Stimulated activated CD4-positive, alpha-beta T cell treated with anti-CD3 and anti-CD28 coated beads, Interleukin-12 subunit alpha, Interleukin-12 subunit beta, amount 100 ng/mL, for 24 hours (primary cell): Measurements from ENCODE around the gene PTHLH.

Source experiments
- DNase-seq, 2 experiments: peaks; one replicate each; pipeline ENCODE4 v3.0.0-alpha.2; 2020; ENCODE audit warnings: low read depth in 2 of 2

PTHLH gene

DNA sequence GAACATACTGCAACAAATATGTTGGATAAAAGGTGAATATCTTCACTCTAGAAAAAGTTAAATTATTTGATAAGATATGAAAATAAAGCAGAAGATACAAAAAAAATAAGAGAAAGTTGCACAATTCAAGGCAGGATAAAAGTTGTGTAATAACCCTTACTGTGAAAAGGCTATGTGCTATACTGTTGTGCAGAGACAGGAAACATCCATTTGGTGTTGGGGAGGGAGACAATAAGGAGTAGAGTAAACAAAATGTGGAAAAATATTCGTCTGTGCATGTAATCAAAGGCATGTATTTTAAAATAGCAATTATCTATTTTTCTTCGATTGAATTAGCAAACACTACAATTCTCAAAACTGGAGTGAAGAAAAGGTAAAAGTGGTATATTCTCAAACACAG lies 34.8 kb downstream of the PTHLH start:
- DNase-seq: no peak

DNA sequence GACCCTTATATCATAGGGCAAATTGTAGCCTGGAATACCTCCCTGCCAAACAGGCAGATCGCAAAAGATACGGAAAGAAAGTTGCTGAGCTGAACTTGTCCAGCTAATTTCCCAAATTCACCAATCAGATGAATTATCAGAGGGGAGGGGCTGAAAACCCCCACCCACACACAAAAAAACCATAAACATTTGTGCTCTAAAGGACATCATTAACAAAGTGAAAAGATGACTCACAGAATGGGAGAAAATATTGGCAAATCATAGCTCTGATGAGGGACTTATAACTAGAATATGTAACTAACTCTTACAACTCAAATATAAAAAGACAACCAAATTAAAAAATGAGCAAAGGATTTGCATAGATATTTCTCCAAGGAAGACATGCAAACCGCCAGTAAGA lies 36.3 kb downstream of the PTHLH start:
- no peak for DNase-seq

DNA sequence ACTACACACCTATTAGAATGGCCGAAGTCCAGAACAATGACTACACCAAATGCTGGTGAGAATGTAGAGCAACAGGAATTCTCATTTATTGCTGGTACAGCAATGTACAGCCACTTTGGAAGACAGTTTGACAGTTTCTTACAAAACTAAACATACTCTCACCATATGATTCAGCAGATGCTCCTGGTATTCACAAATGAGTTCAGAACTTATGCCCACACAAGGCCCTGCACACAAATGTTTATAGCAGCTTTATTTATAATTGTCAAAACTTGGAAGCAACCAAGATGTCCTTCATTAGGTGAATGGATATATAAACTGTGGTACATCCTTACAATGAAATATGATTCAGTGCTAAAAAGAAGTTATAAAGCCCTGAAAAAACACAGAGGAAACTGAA lies 38.3 kb downstream of the PTHLH start:
- no peak for DNase-seq

DNA sequence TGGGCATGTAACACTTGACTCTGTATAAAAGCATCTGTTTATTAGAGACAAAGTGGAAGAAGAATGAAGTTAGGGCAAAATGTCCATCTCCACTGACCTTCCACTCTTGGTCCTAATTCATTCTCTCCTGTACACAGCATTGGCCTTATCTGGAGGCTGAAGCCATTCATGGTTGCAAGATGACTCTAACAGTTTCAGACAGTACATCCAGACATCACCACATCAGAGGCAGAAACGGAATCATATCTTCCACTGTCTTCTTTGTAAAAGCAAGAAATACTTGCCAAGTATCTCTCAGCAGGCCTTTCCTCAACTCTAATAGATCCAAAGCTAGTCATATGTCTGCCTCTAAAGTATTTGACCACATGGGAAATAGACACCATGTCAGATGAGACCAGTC lies 41.1 kb downstream of the PTHLH start:
- no peak for DNase-seq

DNA sequence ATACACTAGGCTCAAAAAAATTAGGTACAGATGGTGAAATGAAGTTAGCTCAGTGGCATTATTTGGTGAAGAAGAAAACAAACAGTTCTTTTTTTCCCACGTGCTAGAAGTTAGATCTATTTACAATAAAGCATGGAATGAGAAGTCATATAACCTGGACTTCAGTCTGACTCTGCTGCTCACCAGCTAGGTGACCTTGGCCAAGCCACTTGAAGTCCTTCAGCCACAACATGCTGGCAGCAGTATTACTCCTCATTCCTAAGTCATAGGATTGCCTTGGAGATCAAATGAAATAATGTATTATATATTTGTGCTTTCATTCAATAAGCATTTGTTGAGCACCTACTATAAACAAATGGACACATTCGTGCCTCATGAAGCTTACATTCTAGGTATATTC lies 45.2 kb downstream of the PTHLH start:
- no peak for DNase-seq

DNA sequence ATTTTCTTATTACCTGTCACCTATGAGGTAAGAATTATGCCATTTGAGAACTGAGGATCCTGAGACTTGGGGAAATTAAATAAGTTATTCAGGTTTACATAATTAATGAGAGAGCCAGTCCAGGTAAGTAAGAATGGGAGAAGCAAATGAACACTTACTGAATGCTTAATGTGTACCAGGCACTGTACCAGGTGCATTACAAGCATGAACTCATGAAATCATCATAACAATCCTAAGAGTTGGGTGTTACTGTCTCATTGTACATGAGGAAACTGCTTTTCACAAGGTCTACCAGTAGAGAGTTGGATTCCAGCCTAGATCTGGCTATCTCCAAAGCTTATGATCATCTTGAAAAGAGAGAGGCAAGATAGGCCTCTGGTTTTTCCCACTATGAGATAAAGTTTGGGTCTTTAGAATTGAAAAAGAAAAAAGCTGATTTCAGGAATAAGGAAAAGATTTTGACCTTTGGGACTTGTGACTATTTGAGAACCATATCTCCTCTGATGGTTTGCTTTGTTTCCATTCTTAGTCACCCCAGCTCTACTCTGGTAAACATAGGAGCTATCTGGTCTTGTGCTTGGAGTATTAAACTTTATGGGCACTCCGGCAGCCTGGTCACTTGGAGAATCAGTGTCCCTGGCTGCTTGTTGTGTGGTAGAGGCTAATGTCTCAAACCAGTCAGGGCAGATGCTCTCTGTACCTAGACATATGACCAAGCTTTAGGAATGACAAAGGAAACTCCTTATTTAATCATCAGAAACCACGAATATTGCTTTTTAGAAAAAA lies 48.0 kb downstream of the PTHLH start:
- no peak for DNase-seq

DNA sequence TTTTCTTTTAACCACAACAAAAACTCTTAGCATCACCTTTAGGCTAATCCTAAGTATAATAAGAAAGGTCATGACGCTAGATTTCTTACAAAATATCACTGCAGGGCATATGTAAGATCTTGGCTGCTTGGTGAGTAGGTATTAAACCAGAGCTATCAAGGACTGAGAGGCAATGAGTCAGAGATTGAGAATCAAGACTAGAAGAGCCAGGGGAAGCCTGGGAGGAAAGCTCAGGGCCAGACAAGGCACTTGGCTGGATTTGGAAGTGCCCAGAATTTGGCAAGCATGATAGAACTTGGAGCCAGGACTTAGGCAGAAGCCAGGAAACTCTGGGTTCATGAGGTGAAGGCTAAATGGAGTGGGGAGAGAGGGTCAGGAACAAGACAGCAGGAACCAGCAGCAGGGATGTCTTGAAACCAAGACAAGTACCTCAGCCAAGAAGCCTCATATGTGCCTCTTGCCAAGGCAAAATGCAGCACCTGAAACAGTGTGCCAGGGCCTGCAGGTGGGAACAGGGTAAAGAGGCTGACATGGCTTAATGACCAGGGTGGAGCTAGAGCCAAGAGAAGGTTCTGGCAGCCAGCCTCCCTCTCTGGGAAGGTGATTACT lies 49.9 kb downstream of the PTHLH start:
- DNase-seq: no peak

DNA sequence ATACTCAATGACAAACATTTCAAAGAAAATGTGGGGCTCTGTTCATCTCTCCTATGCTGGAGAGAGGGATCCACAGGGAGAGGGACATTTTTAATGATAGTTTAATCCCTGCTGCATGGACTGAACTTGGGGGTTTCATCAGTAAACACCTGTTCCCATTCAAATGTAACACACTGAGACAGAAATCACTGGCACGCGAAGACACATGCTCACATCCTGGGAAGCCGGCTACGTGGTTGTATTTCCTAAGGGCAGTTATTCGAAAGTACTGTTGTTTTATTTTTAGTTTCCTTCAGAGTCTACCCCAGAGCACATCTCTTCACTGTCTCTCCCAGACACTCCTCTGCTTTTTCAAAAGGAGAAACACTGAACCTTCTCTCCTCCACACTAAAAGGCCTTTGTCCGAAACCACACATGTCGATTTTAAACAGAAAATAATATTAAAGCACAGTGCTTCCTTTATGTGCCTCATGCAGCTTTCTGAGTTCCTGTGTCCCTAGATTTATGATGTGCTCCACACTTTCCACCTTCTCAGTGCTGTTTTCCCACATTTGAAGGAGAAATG lies 52.8 kb downstream of the PTHLH start:
- no peak for DNase-seq

DNA sequence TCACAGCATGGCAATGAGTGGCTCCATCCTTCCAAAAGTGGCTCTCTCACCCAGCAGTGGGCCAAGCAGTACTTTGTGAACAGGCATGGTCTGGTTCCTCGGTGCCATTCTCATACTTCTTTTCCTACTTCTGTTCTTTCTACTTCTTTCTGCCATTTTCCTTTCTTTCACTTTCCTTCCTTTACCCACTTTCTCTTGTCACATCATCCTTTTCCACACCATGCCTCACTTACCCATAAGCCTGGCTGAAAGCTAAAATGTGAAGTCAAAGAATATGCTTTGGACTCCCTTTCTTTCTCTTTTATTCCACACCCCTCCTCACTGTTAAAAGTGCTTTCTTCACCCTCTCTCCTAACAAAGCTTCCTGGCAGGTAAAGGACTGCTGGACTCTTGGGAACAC lies 57.0 kb downstream of the PTHLH start:
- DNase-seq: no peak

DNA sequence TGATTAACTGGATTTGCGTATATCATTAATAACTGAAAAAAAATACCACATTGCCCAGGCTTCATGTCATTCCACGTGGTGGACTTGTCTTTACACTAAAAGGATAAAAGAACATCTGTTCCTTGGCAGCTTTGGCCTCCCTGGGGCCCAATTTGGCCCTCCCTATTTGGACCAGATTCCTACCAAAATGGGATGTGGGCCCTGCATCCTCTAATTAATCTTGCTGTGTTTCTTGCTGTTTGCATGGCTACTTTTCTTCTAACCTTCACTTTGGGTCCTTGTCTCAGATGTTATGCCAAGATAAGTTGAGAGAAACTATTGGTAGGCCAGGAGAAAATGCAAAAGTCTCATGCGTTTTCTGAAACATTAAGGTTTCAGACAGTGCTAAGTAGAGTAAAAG lies 57.5 kb downstream of the PTHLH start:
- DNase-seq: no peak

DNA sequence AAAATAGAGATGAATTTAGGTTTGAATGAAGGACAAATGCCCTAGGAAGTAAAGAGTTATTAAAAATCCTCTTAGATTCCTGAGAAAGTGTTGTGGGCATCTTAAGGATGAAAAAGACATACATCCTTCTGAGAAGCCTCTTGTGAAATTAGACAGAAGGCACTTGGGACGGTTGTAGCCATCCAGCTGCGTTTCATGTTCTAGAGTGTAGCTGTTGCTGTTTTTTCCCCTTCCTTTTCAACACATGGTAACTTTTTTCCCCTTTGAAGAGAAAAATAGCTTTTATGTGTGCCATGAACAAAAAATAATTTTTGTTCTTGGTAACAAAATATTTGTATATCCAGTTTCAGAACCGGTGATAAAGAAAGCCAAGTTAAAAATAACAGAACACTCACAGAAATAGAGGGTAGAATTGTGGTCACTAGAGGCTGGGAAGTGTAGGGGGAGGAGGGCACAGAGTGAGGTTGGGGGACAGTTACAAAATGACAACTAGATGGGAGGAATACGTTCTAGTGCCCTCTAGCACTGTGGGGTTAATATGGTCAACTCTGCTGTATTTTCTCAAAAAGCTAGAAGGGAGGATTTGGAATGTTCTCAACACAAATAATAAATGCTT lies 58.4 kb downstream of the PTHLH start:
- no peak for DNase-seq

DNA sequence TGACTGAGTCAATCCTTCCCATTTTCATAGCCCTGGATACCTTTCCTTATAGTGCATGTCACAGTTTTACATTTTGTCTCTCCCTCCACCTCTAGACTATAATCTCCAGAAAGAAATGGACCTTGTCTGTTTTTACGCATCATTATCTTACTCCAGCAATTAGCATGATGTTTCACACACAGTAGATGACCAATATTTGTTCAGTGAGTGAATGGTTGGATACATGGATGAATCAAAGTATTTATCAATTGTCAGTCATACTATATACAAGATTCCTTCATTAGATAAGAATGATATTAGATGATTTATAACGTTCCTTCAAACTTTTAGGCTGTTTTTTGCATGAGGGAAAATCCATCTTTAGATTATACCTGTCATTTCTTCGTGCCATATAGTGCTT lies 61.1 kb downstream of the PTHLH start:
- DNase-seq: no peak
